Ramos (cell line): Measurements from ENCODE around the gene RANBP3.

Experiments used
- in situ Hi-C: fragments of 300-500 bp; cut with MboI; formaldehyde crosslinking; loops from one replicate; pipeline ENCODE4 v1.14.3; 2022; ENCODE audit warnings: low sequenced_read_pairs; ENCODE audit not compliant: unreplicated experiment

Gene RANBP3

DNA sequence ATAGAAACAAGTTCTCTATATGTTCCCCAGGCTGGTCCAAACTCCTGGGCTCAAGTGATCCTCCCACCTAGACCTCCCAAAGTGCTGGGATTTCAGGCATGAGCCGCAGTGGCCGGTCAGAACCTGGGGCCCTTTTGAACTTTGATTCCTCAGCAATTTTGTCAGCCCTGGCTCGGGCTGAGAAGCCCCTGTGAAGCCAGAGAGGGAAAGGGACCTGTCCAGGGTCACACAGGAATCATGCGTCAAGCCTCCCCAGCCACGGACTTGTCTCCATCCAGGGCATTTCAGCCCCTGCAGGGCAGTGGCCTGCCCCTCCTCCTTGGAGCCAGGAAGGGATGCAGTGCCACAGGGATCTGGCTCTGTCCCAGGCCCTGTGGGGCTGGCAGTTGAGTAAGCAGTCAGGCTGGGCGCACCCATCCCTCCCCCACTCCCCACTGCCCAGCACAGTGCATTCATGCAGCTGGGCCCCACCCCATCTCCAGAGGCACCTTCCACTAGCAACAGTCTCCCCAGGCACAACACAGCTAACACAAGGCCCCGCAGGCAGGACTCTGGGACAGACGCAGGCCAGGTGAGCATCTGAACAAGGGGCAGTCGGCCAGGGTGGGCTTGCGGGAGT lies 64.1 kb downstream of the RANBP3 start, which contains the start of gene CAPS:
TSS of gene CAPS (plus strand) at position 516 of the 619 bp plus-strand sequence. CDS start 153 bp downstream, outside the sequence.
- in situ Hi-C loops, result no loop called here

- in situ Hi-C loops, result no loop called here
Measured at GRCh38 chr19:5911366-5911765, 66.6 kb downstream of the RANBP3 start.

DNA sequence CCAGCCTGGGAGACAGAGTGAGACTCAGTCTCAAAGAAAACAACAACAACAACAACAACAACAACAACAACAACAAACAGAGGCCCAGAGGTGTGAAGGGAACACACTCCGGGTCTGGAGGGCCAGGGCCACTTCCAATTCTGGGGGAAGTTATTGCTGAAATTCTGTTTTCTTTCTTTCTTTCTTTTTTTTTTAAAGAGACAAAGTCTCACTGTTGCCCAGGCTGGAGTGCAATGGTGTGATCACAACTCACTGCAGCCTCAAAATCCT lies 67.4 kb downstream of the RANBP3 start:
- in situ Hi-C loops, result no loop called here

DNA sequence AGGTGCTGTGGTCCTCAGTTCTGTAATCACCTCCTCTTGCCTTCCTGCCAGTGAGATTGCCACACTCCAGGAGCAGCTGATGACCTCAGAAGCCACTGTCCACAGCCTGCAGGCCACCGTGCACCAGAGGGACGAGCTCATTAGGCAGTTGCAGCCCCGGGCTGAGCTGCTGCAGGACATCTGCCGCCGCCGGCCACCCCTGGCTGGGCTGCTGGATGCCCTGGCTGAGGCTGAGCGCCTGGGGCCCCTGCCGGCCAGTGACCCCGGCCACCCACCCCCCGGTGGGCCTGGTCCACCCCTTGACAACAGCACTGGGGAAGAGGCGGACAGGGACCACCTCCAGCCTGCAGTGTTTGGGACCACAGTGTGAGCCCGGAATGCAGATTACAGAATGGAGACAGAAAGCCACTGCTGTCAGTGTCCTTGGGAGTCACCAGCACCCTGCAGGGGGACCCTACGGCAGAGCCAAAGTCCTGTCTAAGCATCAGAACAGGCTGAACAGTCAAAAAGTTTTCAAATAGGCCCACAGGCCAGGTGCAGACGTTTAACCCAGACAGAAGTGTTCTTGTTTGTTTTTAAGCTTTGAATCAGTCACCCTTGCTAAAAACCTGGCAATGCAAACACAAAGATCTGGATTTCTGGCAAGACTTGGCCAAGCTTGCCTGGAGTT lies 69.0 kb downstream of the RANBP3 start:
- in situ Hi-C loops, result no loop called here

DNA sequence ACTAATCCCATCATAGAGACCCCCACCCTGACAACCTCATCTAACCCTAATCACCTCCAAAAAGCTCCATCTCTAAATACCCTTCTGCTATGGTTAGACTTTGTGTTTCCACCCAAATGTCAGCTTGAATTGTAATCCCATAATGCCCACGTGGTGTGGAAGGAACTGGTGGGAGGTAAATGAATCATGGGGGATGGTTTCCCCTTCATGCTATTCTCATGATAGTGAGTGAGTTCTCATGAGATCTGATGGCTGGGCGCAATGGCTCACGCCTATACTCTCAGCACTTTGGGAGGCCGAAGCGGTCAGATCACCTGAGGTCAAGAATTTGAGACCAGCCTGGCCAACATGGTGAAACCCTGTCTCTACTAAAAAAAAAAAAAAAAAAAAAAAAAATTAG lies 70.7 kb downstream of the RANBP3 start:
- in situ Hi-C loops, result no loop called here

DNA sequence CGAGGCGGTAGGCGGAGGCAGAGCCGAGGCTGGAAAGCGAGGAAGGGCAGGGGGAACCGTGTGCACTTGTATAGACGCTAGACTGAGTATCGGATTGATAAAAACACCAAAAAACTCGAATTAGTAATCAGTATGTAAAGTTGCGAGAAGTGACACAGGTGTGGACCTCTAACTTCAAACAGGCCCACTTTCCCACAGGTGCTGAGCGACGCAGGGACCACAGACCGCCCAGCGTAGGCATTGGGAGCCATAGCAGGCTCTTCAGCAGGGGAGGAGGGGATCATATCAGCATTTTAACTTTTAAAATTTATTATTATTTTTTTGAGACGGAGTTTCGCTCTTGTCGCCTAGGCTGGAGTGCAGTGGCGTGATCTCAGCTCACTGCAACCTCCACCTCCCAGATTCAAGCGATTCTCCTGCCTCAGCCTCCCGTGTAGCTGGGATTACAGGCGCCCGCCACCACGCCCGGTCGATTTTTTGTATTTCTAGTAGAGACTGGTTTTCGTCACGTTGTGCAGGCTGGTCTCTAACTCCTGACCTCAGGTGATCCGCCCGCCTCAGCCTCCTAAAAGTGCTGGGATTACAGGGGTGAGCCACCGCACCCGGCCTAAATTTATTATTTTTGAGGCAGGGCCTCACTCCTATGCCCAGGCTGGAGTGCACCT lies 72.7 kb downstream of the RANBP3 start:
- in situ Hi-C loops, result no loop called here

DNA sequence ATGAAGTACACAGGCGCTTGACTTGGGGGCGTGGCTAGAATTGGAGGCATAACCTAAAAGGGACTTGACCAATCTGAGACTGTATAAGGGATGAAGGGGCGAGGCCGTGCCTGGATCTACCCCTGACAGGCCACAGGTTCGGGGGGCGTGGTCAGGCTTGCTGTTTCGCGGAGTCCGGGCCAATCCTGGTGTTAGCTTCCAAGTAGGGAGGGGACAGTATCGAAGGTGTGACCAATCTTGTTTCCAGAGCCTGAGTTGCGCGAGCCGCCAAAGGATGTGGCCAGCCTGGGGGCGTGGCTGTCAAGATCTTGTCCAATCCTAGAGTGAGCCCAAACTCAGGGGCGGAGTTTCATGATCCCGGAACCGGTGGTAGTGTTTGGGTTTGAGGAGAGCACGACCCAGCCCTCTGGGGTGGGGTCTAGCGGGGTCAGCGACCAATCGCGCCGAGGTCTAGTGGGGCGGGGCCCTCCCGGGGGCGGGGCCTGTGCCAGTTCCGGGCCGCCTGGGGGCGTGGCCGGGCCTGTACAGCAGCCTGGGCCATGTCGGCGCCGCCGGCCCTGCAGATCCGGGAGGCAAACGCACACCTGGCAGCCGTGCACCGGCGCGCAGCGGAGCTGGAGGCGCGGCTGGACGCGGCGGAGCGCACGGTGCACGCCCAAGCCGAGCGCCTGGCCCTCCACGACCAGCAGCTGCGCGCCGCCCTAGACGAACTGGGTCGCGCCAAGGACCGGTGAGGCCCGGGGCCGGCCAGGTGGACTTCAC lies 73.4 kb downstream of the RANBP3 start, which contains the start of gene VMAC:
TSS of gene VMAC (plus strand) at position 521 of the 762 bp plus-strand sequence. CDS start at position 540, 19 bp downstream.
- in situ Hi-C loops, result no loop called here

DNA sequence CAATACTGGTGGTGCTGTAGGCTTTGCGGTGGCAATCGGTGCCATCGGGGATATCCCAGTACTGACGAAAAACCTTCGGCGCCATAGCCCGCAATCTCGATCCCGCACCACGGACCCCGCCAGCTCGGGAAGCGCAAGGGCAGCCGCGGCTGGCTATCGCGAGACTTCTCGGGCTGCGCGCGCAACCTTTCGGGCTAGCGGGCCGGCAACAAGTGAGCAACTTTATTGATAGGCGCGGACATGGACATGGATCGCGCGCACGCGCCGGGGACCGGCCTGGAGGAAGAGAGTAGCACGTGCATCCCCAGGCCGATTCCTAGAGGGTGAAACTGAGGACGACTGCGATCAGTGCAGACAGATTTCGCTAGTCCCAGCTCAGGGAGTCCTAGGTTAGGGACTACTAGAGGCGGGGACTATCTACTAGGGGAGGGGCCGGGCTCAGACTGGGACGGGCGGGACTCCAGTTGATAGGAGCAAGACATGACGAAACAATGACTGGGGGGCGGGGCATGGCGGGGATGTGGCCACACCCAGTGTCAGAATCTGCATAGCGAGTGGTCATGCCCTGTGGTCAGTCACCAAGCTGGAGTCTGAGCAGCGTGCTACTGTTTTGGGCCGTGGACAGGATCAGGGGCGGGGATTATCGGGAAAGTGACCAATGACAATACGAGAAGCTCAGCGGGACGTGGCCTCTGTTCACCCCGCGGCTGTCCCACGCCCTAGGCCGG lies 74.2 kb downstream of the RANBP3 start, which contains the start of gene NDUFA11:
TSS of gene NDUFA11 (minus strand) at position 167 of the 728 bp plus-strand sequence. CDS start at position 85, 82 bp downstream.
- in situ Hi-C loops, result no loop called here

- in situ Hi-C loops, result no loop called here
Measured at GRCh38 chr19:5903056-5903623, 74.8 kb downstream of the RANBP3 start.

DNA sequence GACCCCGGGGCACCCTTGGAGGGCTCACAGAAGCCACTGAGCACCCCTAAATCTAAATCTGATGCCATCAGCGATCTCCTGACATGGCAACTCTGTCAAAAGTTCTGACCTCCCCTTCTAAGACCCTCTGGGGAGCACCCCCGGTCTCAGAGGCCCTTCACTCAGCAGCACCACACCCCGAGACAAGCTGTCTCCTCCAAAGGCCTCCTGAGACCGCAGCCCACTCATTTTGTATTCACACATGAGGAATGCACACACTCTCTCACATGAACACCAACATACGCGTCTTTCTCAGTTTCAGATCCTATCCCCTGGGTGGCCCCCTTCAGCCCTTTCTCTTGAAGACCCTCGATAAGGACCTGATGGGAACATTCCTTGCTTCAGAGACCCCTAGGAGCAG lies 77.0 kb downstream of the RANBP3 start:
- in situ Hi-C loops, result no loop called here

DNA sequence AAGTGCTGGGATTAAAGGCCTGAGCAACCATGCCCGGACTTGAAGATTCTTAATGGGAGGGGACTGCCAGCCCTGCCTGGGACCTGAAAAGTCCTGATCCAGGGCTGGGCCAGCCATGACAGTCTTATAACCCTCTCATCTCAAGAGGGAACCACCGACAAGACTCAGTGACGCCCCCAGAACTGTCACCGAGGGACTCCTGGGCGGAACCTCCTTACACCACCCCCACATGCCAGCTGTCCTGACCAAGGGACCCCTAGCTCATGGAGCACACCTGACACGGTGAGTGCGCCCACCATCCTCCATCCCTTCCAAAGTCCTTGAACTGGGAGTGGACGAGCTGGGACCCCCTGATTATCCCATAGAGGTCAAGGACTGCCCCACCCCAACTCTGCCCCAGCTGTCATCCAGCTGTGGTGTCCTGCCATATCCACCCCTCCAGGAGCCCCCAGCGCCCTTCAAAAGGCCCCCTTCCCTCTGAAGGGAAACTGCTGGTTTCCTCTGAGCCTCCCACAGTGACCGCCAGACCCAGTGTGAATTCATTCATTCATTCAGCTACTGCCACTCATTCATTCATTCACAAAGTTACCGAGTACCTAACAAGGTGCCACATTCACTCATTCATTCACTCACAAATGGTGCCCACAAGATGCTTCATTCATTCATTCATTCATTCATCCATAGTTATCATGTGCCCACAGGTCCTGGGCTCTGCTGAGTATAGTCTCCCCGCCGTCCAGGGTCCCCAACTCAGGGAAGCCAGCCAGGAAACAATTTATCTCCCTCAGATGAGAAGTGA lies 78.0 kb downstream of the RANBP3 start:
- in situ Hi-C loops, result no loop called here

DNA sequence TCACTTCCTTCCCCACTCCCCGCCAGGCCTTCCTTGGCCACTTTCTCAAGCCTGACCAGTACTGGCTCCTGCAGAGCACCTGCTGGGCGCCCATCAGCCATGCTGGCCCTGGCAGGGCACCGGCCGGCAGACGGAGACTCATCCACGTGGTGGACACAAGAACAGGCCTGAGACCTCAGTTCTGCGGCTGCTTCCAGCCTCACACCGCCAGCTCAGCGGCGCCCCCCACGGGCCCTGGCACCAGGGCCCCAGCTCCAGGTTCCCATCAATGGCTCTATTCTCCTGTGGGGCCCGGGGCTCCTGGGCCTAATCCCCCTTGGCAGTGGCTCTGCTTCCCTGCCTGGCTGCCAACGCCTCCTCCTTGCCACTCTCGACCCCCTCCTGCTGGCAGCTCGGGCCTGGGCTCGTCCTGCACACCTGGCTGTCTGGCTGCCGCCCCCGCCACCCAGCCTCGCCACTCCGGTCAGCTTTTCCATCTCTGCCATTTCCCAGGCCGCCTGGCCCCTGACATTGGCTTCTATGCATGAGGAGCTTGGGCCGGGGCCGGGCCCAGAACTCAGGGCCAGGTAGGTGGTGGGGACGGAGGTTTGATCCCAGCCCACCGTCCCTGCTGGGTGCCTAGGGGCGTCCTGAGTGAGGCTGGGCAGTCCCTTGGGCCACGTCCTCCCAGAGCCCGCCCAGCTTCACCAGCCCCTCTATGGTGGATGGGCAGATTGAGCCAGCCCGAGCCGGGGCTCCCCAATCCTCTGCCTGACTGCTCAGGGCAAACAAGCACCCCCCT lies 80.6 kb downstream of the RANBP3 start:
- in situ Hi-C loops, result no loop called here

DNA sequence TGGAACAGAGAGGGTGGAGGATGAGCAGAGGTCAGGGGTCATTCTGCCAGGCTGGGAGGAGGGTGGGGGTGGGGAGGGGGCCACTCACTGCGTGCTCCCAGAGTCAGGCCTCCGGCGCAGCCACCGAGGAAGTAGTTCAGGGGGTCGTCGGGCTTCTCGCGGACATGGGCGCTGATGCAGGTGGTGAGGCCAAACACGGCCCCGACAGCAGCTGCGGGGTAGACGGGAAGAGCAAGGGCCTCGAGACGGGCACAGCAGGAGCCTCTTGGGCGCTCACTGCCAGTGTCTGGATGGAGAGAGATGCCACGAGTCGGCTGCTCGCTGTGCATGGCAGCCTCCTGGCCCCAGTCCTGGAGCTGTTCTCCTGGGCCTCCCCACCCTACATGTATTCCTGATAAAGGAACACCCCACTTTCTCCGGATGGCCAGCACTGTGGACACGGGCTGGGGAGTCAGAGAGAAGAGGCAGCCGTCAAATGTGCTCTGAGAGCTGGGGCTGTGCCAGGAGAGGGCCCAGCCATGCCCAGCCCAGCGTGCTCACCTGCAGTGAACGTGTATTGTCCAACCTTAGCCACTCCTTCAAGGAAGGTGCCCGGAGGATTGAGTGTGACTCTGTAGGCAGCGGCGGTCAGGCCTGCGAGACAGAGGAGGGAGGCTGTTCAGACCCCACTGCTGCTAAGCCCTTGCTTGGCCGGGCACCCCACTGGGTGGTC lies 81.4 kb downstream of the RANBP3 start:
- in situ Hi-C loops, result no loop called here

DNA sequence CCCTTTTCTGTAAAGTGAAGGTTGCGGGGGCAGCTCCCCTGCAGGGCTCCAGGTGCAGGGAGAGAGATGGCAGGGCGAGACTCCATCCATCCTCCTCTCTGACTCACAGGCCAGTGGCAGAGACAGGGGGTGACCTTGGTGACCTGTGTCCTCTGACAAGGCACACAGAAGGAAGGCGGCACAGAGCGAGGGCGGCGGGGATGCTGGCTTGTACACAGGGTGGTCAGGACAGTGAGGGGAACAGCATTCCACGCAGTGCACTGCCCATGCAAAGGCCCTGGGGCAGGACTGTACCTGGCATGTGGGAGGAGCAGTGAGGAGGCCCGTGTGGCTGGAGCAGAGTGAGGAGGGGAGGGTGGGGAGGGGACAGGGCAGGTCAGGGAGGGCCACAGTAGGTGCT lies 82.0 kb downstream of the RANBP3 start:
- in situ Hi-C loops, result no loop called here

DNA sequence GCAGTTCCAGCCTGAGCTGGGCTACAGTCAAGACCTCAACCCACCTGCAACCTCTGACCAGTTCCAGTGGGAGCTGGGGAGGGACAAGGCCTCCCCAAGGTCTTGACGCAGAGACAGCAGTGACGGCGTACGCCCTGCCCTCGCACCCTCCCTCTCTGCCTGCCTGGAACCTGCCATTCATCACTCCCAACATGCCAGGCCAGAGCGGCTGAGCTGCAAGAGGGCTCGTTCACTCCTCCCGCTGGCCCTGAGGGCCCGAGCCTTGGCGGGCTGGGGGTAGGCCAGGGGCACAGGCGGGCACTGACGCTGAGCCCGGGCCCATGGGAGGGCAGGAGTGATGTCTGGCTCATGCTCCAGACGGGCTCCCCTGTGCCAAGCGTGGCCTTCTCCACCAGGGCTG lies 82.5 kb downstream of the RANBP3 start:
- in situ Hi-C loops, result no loop called here

- in situ Hi-C loops, result loop anchor here (5.0 kb wide), 1 partner anchor 93 kb away; no protein-coding TSS in a partner anchor
Measured at GRCh38 chr19:5894704-5895349, 83.1 kb downstream of the RANBP3 start.
